Smooth muscle cell (in vitro differentiated cells): ENCODE measurements around the gene FRRS1L. TPM values are rescaled to one million over a fixed set of nuclear protein-coding genes. Genes with fewer than 3 reads are reported as not detected.

Source experiments
- DNase-seq: peaks from one replicate; lab custom pipeline; 2025; ENCODE audit not compliant: unreplicated experiment; lab: John Stamatoyannopoulos, UW
- H2AFZ ChIP-seq: fragments of 200-600 bp; sonication (generic); 2 replicates; pipeline ENCODE4 v1.6.0; 2016; ENCODE audit warnings: antibody characterized with exemption, low read depth, mild to moderate bottlenecking
- H3F3A ChIP-seq: fragments of 200-600 bp; sonication (generic); 2 replicates; pipeline ENCODE4 v1.6.0; 2017; ENCODE audit warnings: antibody characterized with exemption, low read depth
- H3K27ac ChIP-seq: fragments of 200-600 bp; sonication (generic); 2 replicates; pipeline ENCODE4 v1.5.1; 2016; ENCODE audit warnings: low read depth, mild to moderate bottlenecking
- H3K27me3 ChIP-seq: fragments of 200-600 bp; sonication (generic); 2 replicates; pipeline ENCODE4 v1.6.1; 2016; ENCODE audit warnings: low read depth, mild to moderate bottlenecking
- H3K36me3 ChIP-seq: fragments of 200-600 bp; sonication (generic); 2 replicates; pipeline ENCODE4 v1.5.1; 2016; ENCODE audit warnings: low read depth
- H3K4me1 ChIP-seq: fragments of 200-600 bp; sonication (generic); 2 replicates; pipeline ENCODE4 v1.5.1; 2016; ENCODE audit warnings: low read depth
- H3K4me2 ChIP-seq: fragments of 200-600 bp; sonication (generic); 2 replicates; pipeline ENCODE4 v1.6.0; 2016; ENCODE audit warnings: mild to moderate bottlenecking
- H3K4me3 ChIP-seq: fragments of 200-600 bp; sonication (generic); 2 replicates; pipeline ENCODE4 v1.5.1; 2016; ENCODE audit warnings: mild to moderate bottlenecking
- H3K79me2 ChIP-seq: fragments of 200-600 bp; sonication (generic); 2 replicates; pipeline ENCODE4 v1.6.0; 2016; ENCODE audit warnings: low read depth, mild to moderate bottlenecking
- H3K9ac ChIP-seq: fragments of 200-600 bp; sonication (generic); 2 replicates; pipeline ENCODE4 v1.6.0; 2016; ENCODE audit warnings: low read depth
- H3K9me3 ChIP-seq: fragments of 200-600 bp; sonication (generic); replicated peaks from 2 replicates; pipeline ENCODE4 v1.5.1; 2016; ENCODE audit warnings: low read depth
- H4K20me1 ChIP-seq: fragments of 200-600 bp; sonication (generic); 2 replicates; pipeline ENCODE4 v1.6.0; 2016; ENCODE audit warnings: low read depth
- WGBS: methylation state at CpG from one replicate; pipeline ENCODE4 v1.1.7; 2016; ENCODE audit warnings: low lambda C conversion rate; 5-methylcytosine and 5-hydroxymethylcytosine counted together
- polyA plus RNA-seq: library from polyadenylated mRNA; unstranded; fragments of >200 nt; fragmentation: Nextera tagmentation; extraction: Ambion mirVana; gene quantifications from 2 replicates; pipeline ENCODE4 v1.2.1, GENCODE V29; 2016
- total RNA-seq: library from RNA; depleted of rRNA; stranded (reverse); fragments of >200 nt; gene quantifications from 2 replicates; pipeline ENCODE4 v1.2.3, GENCODE V29; 2014
- TF ChIP-seq, protein P1 (sequence below): fragments of 200-600 bp; sonication (generic); IDR thresholded peaks from 2 replicates; pipeline ENCODE4 v1.5.1; 2017; ENCODE audit warnings: borderline replicate concordance, mild to moderate bottlenecking, antibody characterized with exemption; ENCODE audit not compliant: insufficient read depth, poor library complexity, severe bottlenecking

FRRS1L gene
- total and polyA plus RNA-seq, 2 experiments from 2014 or later, result 0.36 TPM; not detected in 1

DNA sequence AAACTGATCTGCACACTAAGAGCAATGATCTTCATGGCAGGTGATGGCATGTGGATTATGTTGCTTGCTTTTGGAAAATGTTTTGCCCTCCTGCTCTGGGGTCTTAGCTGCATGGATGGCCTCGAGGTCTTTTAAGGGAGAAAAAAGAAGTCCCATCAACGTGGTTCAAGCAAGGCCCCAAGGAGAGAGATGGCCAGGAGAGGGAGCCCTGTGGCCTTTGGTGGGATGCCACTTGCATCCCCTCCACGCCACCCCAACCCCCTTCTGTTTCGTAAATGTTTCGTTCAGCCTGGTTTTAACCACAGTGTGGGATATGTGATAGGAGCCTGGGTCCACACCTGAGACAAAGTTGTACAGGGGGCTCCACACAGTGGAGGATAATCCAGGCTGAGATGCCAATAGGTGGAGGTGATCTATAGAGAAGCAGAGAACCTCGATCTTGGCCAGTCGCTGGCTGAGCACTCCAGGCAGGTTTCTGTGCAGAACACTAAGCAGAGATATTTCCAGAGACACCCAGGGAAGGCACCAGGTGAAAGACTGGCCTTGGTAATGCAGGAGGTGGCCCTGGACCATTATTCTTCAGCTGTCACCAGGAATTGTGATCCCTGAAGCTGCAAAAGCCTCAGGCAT, 25.8 kb upstream of the FRRS1L start:
- H3K27ac ChIP-seq, result no peak overlapping the region

GRCh38 chr9:109191746-109192145, 24.7 kb upstream of the FRRS1L start:
- H3K36me3 ChIP-seq, result no peaks in the 10 kb centered on the region

More for the DNA sequence above, 25.8 kb upstream of the FRRS1L start:
- no peaks in the 10 kb centered on the region for H3F3A ChIP-seq
- no peaks in the 10 kb centered on the region for H3K79me2 ChIP-seq
- 44% methylated on average over 7 of the region's 7 CpGs for WGBS
- H2AFZ ChIP-seq, result no peak overlapping the region
- H3K9ac ChIP-seq, result no peak overlapping the region
- H3K4me2 ChIP-seq, result no peak overlapping the region
- no peaks in the 10 kb centered on the region for H3K4me1 ChIP-seq
- no peaks in the 10 kb centered on the region for H4K20me1 ChIP-seq
- TF ChIP-seq, protein P1, sequence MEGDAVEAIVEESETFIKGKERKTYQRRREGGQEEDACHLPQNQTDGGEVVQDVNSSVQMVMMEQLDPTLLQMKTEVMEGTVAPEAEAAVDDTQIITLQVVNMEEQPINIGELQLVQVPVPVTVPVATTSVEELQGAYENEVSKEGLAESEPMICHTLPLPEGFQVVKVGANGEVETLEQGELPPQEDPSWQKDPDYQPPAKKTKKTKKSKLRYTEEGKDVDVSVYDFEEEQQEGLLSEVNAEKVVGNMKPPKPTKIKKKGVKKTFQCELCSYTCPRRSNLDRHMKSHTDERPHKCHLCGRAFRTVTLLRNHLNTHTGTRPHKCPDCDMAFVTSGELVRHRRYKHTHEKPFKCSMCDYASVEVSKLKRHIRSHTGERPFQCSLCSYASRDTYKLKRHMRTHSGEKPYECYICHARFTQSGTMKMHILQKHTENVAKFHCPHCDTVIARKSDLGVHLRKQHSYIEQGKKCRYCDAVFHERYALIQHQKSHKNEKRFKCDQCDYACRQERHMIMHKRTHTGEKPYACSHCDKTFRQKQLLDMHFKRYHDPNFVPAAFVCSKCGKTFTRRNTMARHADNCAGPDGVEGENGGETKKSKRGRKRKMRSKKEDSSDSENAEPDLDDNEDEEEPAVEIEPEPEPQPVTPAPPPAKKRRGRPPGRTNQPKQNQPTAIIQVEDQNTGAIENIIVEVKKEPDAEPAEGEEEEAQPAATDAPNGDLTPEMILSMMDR, result peak; percentile 31
- no peaks in the 10 kb centered on the region for H3K27me3 ChIP-seq
- H3K9me3 ChIP-seq, result no peaks in the 10 kb centered on the region
- no peak for DNase-seq
- no peaks in the 10 kb centered on the region for H3K36me3 ChIP-seq
- no peak overlapping the region for H3K4me3 ChIP-seq

GRCh38 chr9:109190151-109190550, 23.1 kb upstream of the FRRS1L start:
- no peaks in the 10 kb centered on the region for H3K9me3 ChIP-seq
- TF ChIP-seq, protein P1, result no peak
- no peak overlapping the region for H3K9ac ChIP-seq
- no peaks in the 10 kb centered on the region for H3K4me1 ChIP-seq
- H2AFZ ChIP-seq, result no peak overlapping the region
- 44% methylated on average over 1 of the region's 1 CpG for WGBS
- H3K27ac ChIP-seq, result no peak overlapping the region
- no peaks in the 10 kb centered on the region for H3F3A ChIP-seq
- H3K4me2 ChIP-seq, result no peak overlapping the region
- H3K27me3 ChIP-seq, result no peaks in the 10 kb centered on the region
- no peaks in the 10 kb centered on the region for H4K20me1 ChIP-seq
- no peaks in the 10 kb centered on the region for H3K36me3 ChIP-seq
- no peaks in the 10 kb centered on the region for H3K79me2 ChIP-seq
- no peak overlapping the region for H3K4me3 ChIP-seq
- DNase-seq, result no peak

More at GRCh38 chr9:109191746-109192145, 24.7 kb upstream of the FRRS1L start:
- Histone ChIP-seq H3K4me2 (no peak overlapping the region), H3K4me3 (no peak overlapping the region), H3K27ac (no peak overlapping the region), H3K4me1 (no peaks in the 10 kb centered on the region), H4K20me1 (no peaks in the 10 kb centered on the region), H3K9ac (no peak overlapping the region), H3K9me3 (no peaks in the 10 kb centered on the region), H3K79me2 (no peaks in the 10 kb centered on the region), H3F3A (no peaks in the 10 kb centered on the region), H2AFZ (no peak overlapping the region), H3K27me3 (no peaks in the 10 kb centered on the region)
- WGBS, result 92% methylated on average over 9 of the region's 9 CpGs
- DNase-seq, result no peak
- TF ChIP-seq, protein P1, result no peak

DNA sequence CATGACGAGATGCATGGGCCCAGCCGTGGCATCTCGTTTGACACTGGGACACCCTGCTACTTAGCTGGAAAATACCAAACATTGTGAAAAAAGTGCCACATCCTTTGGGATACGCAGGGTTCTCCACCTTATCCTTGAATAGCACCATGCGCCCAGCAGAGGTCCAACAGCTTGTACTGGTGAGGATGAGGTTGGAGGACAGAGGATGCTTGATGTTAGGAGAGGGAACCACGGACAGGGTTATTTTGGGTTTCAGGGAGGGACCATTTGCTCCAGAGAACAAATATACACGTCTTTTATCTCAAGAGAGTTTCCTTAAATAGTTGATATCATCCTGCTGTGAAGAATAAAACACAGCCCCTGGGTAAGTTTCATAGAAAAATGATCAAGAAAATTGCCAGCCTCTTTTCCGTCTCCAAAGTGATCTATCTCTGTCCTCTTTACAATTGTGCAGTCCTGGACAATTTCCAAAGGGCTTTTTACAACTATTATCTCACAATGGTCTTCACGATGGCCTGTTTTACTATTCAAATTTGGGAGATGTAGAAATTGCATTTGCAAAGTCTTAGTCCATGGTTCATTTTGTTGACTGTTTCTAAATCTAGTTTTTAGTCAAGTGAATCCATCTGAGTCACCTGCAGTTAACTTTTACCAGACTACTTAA, 19.9 kb upstream of the FRRS1L start:
- WGBS, result 90% methylated on average over 9 of the region's 9 CpGs
- Histone ChIP-seq H3F3A (no peaks in the 10 kb centered on the region), H3K27me3 (no peaks in the 10 kb centered on the region), H3K27ac (no peak overlapping the region), H3K79me2 (no peaks in the 10 kb centered on the region), H3K4me3 (no peak overlapping the region), H3K9ac (no peak overlapping the region), H3K36me3 (no peaks in the 10 kb centered on the region), H4K20me1 (no peaks in the 10 kb centered on the region), H3K9me3 (no peaks in the 10 kb centered on the region), H3K4me2 (no peak overlapping the region), H2AFZ (no peak overlapping the region), H3K4me1 (no peaks in the 10 kb centered on the region)
- no peak for DNase-seq
- TF ChIP-seq, protein P1, result no peak
